OCI-LY7 (cell line): ENCODE data around the gene VMAC. TPM values are rescaled to one million over a fixed set of nuclear protein-coding genes. Genes with fewer than 3 reads are reported as not detected.
A peak's percentile ranks its signal among the peaks of the same experiment; 100 is the strongest.

ENCODE experiments used
- BruUV-seq: library from RNA; stranded (reverse); fragments of 400-500 nt; replicated peaks from 2 replicates; lab custom pipeline; 2021; lab: Mats Ljungman, UMichigan
- CTCF ChIA-PET: fragments of 300-600 bp; sonication (Branson Sonifier 250); formaldehyde crosslinking; loops from one replicate; lab custom pipeline; 2022; ENCODE audit warnings: antibody characterized with exemption; ENCODE audit not compliant: unreplicated experiment; lab: Charles Lee
- POLR2A ChIA-PET: fragments of 300-600 bp; sonication (Branson Sonifier 250); formaldehyde crosslinking; loops from one replicate; lab custom pipeline; 2022; ENCODE audit warnings: antibody characterized with exemption; lab: Charles Lee
- DNase-seq: peaks from one replicate; pipeline ENCODE4 v3.0.0-alpha.2; 2015; ENCODE audit warnings: low spot score
- H2AFZ ChIP-seq: fragments of 200-600 bp; sonication (generic), shearing (Covaris generic); 2 replicates; pipeline ENCODE4 v1.6.1; 2014; ENCODE audit warnings: mild to moderate bottlenecking, antibody characterized with exemption, low read length, moderate library complexity
- H3K27ac ChIP-seq: fragments of 200-600 bp; sonication (generic); 2 replicates; pipeline ENCODE4 v1.5.1; 2014; ENCODE audit warnings: mixed run types, low read depth, mild to moderate bottlenecking, moderate library complexity, low read length, inconsistent platforms; ENCODE audit not compliant: poor library complexity, severe bottlenecking
- H3K36me3 ChIP-seq: fragments of 200-600 bp; sonication (generic); 2 replicates; pipeline ENCODE4 v1.6.1; 2014; ENCODE audit warnings: mild to moderate bottlenecking, antibody characterized with exemption, low read length, moderate library complexity, mixed read lengths; ENCODE audit not compliant: insufficient read depth
- H3K4me1 ChIP-seq: fragments of 200-600 bp; sonication (generic); 2 replicates; pipeline ENCODE4 v1.5.1; 2014; ENCODE audit warnings: mild to moderate bottlenecking, low read length; ENCODE audit not compliant: insufficient read depth, poor library complexity, severe bottlenecking
- H3K4me2 ChIP-seq: fragments of 200-600 bp; sonication (generic); 2 replicates; pipeline ENCODE4 v1.6.1; 2014; ENCODE audit warnings: mild to moderate bottlenecking, low read length
- H3K4me3 ChIP-seq: fragments of 200-600 bp; sonication (generic); 2 replicates; pipeline ENCODE4 v1.5.1; 2014; ENCODE audit warnings: mild to moderate bottlenecking, low read depth, low read length; ENCODE audit not compliant: poor library complexity, severe bottlenecking
- H3K79me2 ChIP-seq: fragments of 200-600 bp; sonication (generic); 2 replicates; pipeline ENCODE4 v1.6.1; 2016; ENCODE audit warnings: low read depth, mild to moderate bottlenecking, low read length, moderate library complexity, mixed read lengths; ENCODE audit not compliant: insufficient read depth
- H3K9me2 ChIP-seq: fragments of 200-600 bp; sonication (generic); 2 replicates; pipeline ENCODE4 v1.6.1; 2016; ENCODE audit warnings: mild to moderate bottlenecking, low read length, mixed read lengths; ENCODE audit not compliant: insufficient read depth
- H3K9me3 ChIP-seq: fragments of 200-600 bp; sonication (generic); 2 replicates; pipeline ENCODE4 v1.6.1; 2014; ENCODE audit warnings: mild to moderate bottlenecking, mixed run types, low read length, mixed read lengths
- H4K20me1 ChIP-seq: fragments of 200-600 bp; sonication (generic); 2 replicates; pipeline ENCODE4 v1.6.1; 2014; ENCODE audit warnings: mild to moderate bottlenecking, antibody characterized with exemption, low read length, moderate library complexity, mixed read lengths; ENCODE audit not compliant: insufficient read depth
- CTCF ChIP-seq: fragments of 200-600 bp; sonication (generic); conservative IDR thresholded peaks from 2 replicates; pipeline ENCODE4 v1.5.1; 2014; ENCODE audit warnings: mild to moderate bottlenecking, antibody characterized with exemption, low read length, moderate library complexity, mixed read lengths
- EZH2phosphoT487 ChIP-seq: fragments of 200-600 bp; sonication (generic); IDR thresholded peaks from 2 replicates; pipeline ENCODE4 v1.6.1; 2018; ENCODE audit warnings: low read depth, borderline replicate concordance, mild to moderate bottlenecking, mixed run types, antibody characterized with exemption, low read length, moderate library complexity, mixed read lengths
- intact Hi-C: fragments of 100-400 bp; cut with micrococcal nuclease; formaldehyde crosslinking; loops from one replicate; pipeline ENCODE4 v1.10.0; 2022; ENCODE audit not compliant: unreplicated experiment
- total RNA-seq, 2 experiments: library from RNA; depleted of rRNA in 1 of 2; stranded (reverse); fragments of >200 nt in 1 of 2; shearing (Covaris generic) in 1 of 2; gene quantifications; 2 replicates each; pipeline ENCODE4 v1.2.3, GENCODE V29; 2014 to 2022

The VMAC gene
- total RNA-seq, 2 experiments from 2014 or later, result 6.0 to 6.8 TPM

GRCh38 chr19:5905114-5905778 lies 574 bp downstream of the VMAC start:
- Histone ChIP-seq H3K27ac (peak overlapping the region; percentile 27), H3K9me2 (no peaks in the 10 kb centered on the region), H3K36me3 (peaks cover 21% of the 10 kb centered on the region), H4K20me1 (no peaks in the 10 kb centered on the region), H3K9me3 (no peaks in the 10 kb centered on the region), H3K4me2 (peak overlapping the region; percentile 96), H3K4me1 (peaks cover 15% of the 10 kb centered on the region), H3K79me2 (peaks cover 30% of the 10 kb centered on the region), H3K4me3 (peak overlapping the region; percentile 83), H2AFZ (no peak overlapping the region)
- ChIA-PET CTCF (interaction anchor here (3.4 kb wide), 1 partner anchor 101 kb away, joined by 12 read pairs; no protein-coding TSS in a partner anchor), POLR2A (interaction anchor here (0.7 to 1.3 kb wide), 2 partner anchors 76 to 458 kb away, joined by 3 to 4 read pairs; no protein-coding TSS in a partner anchor)
- TF ChIP-seq CTCF (no peak), EZH2phosphoT487 (no peak)
- no peak for DNase-seq
- intact Hi-C loops, result loop anchor here (2.0 to 10.0 kb wide), 3 partner anchors 74 to 218 kb away; partner anchors contain the start of gene RANBP3
- BruUV-seq, result no TSS peak

- Histone ChIP-seq H3K4me1 (peaks cover 9% of the 10 kb centered on the region), H3K9me2 (no peaks in the 10 kb centered on the region), H3K27ac (no peak overlapping the region), H3K36me3 (peaks cover 9% of the 10 kb centered on the region; the same call in 1 of the 2 replicates), H3K4me3 (no peak overlapping the region), H3K9me3 (no peaks in the 10 kb centered on the region), H3K4me2 (no peak overlapping the region), H2AFZ (no peak overlapping the region), H3K79me2 (peaks cover 13% of the 10 kb centered on the region), H4K20me1 (no peaks in the 10 kb centered on the region)
- DNase-seq, result no peak
- intact Hi-C loops, result loop anchor here (10.0 kb wide), 1 partner anchor 118 kb away; no protein-coding TSS in a partner anchor
- ChIA-PET CTCF (no interaction called here), POLR2A (no interaction called here)
- BruUV-seq, result no TSS peak
- no peak for TF ChIP-seq CTCF
Measured at GRCh38 chr19:5907241-5907640, 2.6 kb downstream of the VMAC start.
